Measurements from ENCODE around the gene TNFRSF14. TPM values are rescaled to one million over a fixed set of nuclear protein-coding genes. Genes with fewer than 3 reads are reported as not detected.

Gene TNFRSF14
- total RNA-seq, 1 donor from 2014 or later: 0.36 TPM

DNA sequence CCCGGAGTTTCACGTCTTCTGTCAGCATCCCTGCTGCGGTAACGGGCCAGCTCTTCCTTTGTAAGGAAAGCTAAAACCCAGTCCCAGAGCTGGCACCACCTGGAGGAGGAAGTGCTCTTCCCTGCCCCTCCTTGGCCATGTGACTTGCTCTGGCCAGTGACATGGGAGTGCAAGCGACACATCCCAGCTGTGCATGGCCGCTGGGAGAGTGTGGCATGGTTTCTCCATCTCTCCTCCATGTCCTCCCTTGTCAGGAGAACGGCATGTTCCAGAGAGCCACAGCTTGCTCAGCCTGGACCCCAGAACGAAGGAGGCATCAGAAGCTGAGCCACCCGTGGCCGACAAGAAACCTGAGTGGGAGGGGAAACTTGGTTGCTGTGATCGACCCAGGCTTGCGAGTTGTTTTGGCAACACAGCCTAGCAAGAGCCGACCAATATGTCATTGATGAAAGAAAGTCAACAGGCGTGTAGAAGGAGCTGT, 27.7 kb downstream of the TNFRSF14 start:
- Mint-ChIP-seq H3K27ac (ENCODE audit: unreplicated experiment) (no peak overlapping the region), H3K9me3 (ENCODE audit: unreplicated experiment) (peaks cover 3% of the 10 kb centered on the region), H3K4me3 (ENCODE audit: unreplicated experiment) (no peak overlapping the region), H3K4me1 (ENCODE audit: low read depth, unreplicated experiment) (peaks cover 12% of the 10 kb centered on the region), H3K27me3 (ENCODE audit: low read depth, unreplicated experiment) (no peaks in the 10 kb centered on the region), H3K36me3 (ENCODE audit: low read depth, unreplicated experiment) (no peaks in the 10 kb centered on the region)
- Histone ChIP-seq H3K79me2 (ENCODE audit: insufficient read depth, low read length) (no peaks in the 10 kb centered on the region), H3K4me3 (ENCODE audit: insufficient read depth, low read depth, low read length) (no peak overlapping the region), H3K4me2 (ENCODE audit: low read length) (no peak overlapping the region), H2AFZ (ENCODE audit: low read depth, low read length) (no peak overlapping the region), H3K4me1 (ENCODE audit: insufficient read depth, low read length) (peaks cover 15% of the 10 kb centered on the region), H3K27ac (ENCODE audit: low read depth, low read length) (no peak overlapping the region), H3K36me3 (ENCODE audit: insufficient read depth, low read length) (no peaks in the 10 kb centered on the region), H4K20me1 (ENCODE audit: insufficient read depth, low read length) (no peaks in the 10 kb centered on the region), H3K27me3 (ENCODE audit: insufficient read depth, low read length) (no peaks in the 10 kb centered on the region), H3K9ac (ENCODE audit: low read length) (no peak overlapping the region), H3K9me3 (ENCODE audit: insufficient read depth, low read depth, low read length) (no peaks in the 10 kb centered on the region)
- DNase-seq (ENCODE audit: low read depth) (no peak), FAIRE-seq (no peak)
- TF ChIP-seq CTCF (IDR thresholded peaks at IDR 0.05; ENCODE audit: insufficient read depth, low read depth, low read length) (no peak), EZH2 (IDR thresholded peaks at IDR 0.05; ENCODE audit: insufficient read depth, low read length) (no peak)

GRCh38 chr1:2584686-2585317, 28.6 kb downstream of the TNFRSF14 start:
- H2AFZ ChIP-seq (ENCODE audit: low read depth, low read length): no peak overlapping the region
- FAIRE-seq (no peak), DNase-seq (ENCODE audit: low read depth) (no peak)
- H3K4me3 ChIP-seq (ENCODE audit: insufficient read depth, low read depth, low read length): no peak overlapping the region
- H3K9ac ChIP-seq (ENCODE audit: low read length): peak overlapping the region; percentile 89
- no peaks in the 10 kb centered on the region for H3K36me3 ChIP-seq (ENCODE audit: insufficient read depth, low read length)
- H4K20me1 ChIP-seq (ENCODE audit: insufficient read depth, low read length): no peaks in the 10 kb centered on the region
- no peaks in the 10 kb centered on the region for H3K27me3 ChIP-seq (ENCODE audit: insufficient read depth, low read length)
- H3K9me3 ChIP-seq (ENCODE audit: insufficient read depth, low read depth, low read length): no peaks in the 10 kb centered on the region
- Mint-ChIP-seq H3K4me3 (ENCODE audit: unreplicated experiment) (peak overlapping the region; percentile 73), H3K4me1 (ENCODE audit: low read depth, unreplicated experiment) (peaks cover 12% of the 10 kb centered on the region), H3K27me3 (ENCODE audit: low read depth, unreplicated experiment) (no peaks in the 10 kb centered on the region), H3K27ac (ENCODE audit: unreplicated experiment) (no peak overlapping the region), H3K36me3 (ENCODE audit: low read depth, unreplicated experiment) (no peaks in the 10 kb centered on the region), H3K9me3 (ENCODE audit: unreplicated experiment) (peaks cover 3% of the 10 kb centered on the region)
- no peaks in the 10 kb centered on the region for H3K79me2 ChIP-seq (ENCODE audit: insufficient read depth, low read length)
- H3K27ac ChIP-seq (ENCODE audit: low read depth, low read length): no peak overlapping the region
- H3K4me1 ChIP-seq (ENCODE audit: insufficient read depth, low read length): peaks cover 15% of the 10 kb centered on the region
- TF ChIP-seq EZH2 (IDR thresholded peaks at IDR 0.05; ENCODE audit: insufficient read depth, low read length) (no peak), CTCF (IDR thresholded peaks at IDR 0.05; ENCODE audit: insufficient read depth, low read depth, low read length) (no peak)
- H3K4me2 ChIP-seq (ENCODE audit: low read length): peak overlapping the region; percentile 100
